OCI-LY1 (cell line): ENCODE data around the gene FMR1NB.
A peak's percentile ranks its signal among the peaks of the same experiment; 100 is the strongest.

Experiments used
- H2AFZ ChIP-seq: fragments of 200-600 bp; sonication (generic), shearing (Covaris generic); 2 replicates; pipeline ENCODE4 v1.6.0; 2014; ENCODE audit warnings: antibody characterized with exemption, mild to moderate bottlenecking, low read length
- H3F3A ChIP-seq: fragments of 200-600 bp; sonication (generic), shearing (Covaris generic); 2 replicates; pipeline ENCODE4 v1.6.0; 2014; ENCODE audit warnings: mild to moderate bottlenecking, antibody characterized with exemption, low read length, moderate library complexity; ENCODE audit not compliant: insufficient read depth
- H3K27ac ChIP-seq: fragments of 200-600 bp; sonication (generic); 2 replicates; pipeline ENCODE4 v1.5.1; 2014; ENCODE audit warnings: low read length, mixed run types, mild to moderate bottlenecking, low read depth; ENCODE audit not compliant: poor library complexity, severe bottlenecking
- H3K27me3 ChIP-seq: fragments of 200-600 bp; sonication (generic); 2 replicates; pipeline ENCODE4 v1.6.0; 2014; ENCODE audit warnings: antibody characterized with exemption, mild to moderate bottlenecking, low read length, moderate library complexity; ENCODE audit not compliant: insufficient read depth
- H3K36me3 ChIP-seq: fragments of 200-600 bp; sonication (generic); 2 replicates; pipeline ENCODE4 v1.6.1; 2014; ENCODE audit warnings: mild to moderate bottlenecking, antibody characterized with exemption, low read length, moderate library complexity, mixed read lengths; ENCODE audit not compliant: insufficient read depth
- H3K4me1 ChIP-seq: fragments of 200-600 bp; sonication (generic); 2 replicates; pipeline ENCODE4 v1.5.1; 2014; ENCODE audit warnings: mild to moderate bottlenecking, low read length, moderate library complexity; ENCODE audit not compliant: insufficient read depth, severe bottlenecking
- H3K4me2 ChIP-seq: fragments of 200-600 bp; sonication (generic), shearing (Covaris generic); 2 replicates; pipeline ENCODE4 v1.6.1; 2014; ENCODE audit warnings: low read length
- H3K4me3 ChIP-seq: fragments of 200-600 bp; sonication (generic); 2 replicates; pipeline ENCODE4 v1.5.1; 2014; ENCODE audit warnings: low read length, low read depth, mild to moderate bottlenecking, mixed read lengths; ENCODE audit not compliant: poor library complexity, severe bottlenecking
- H3K79me2 ChIP-seq: fragments of 200-600 bp; shearing (Covaris generic); 2 replicates; pipeline ENCODE4 v1.6.1; 2016; ENCODE audit warnings: mixed run types, low read length, mixed read lengths; ENCODE audit not compliant: insufficient read depth
- H3K9ac ChIP-seq: fragments of 200-600 bp; sonication (generic), shearing (Covaris generic); 2 replicates; pipeline ENCODE4 v1.6.1; 2014; ENCODE audit warnings: mild to moderate bottlenecking, low read length, mixed read lengths
- H3K9me2 ChIP-seq: fragments of 200-600 bp; sonication (generic), shearing (Covaris generic); 2 replicates; pipeline ENCODE4 v1.6.1; 2014; ENCODE audit warnings: low read depth, mild to moderate bottlenecking, low read length, mixed read lengths
- H3K9me3 ChIP-seq: fragments of 200-600 bp; shearing (Covaris generic); 2 replicates; pipeline ENCODE4 v1.6.1; 2014; ENCODE audit warnings: low read length, mixed read lengths
- H4K20me1 ChIP-seq: fragments of 200-600 bp; sonication (generic), shearing (Covaris generic); 2 replicates; pipeline ENCODE4 v1.6.0; 2016; ENCODE audit warnings: mild to moderate bottlenecking, low read length; ENCODE audit not compliant: insufficient read depth
- EZH2 ChIP-seq: fragments of 200-600 bp; sonication (generic), shearing (Covaris generic); IDR thresholded peaks from 2 replicates; pipeline ENCODE4 v1.8.0; 2017; ENCODE audit warnings: borderline replicate concordance, mixed run types, mild to moderate bottlenecking, antibody characterized with exemption, low read length, moderate library complexity, mixed read lengths
- TF ChIP-seq, protein P1 (sequence below): fragments of 200-600 bp; sonication (generic), shearing (Covaris generic); IDR thresholded peaks from 2 replicates; pipeline ENCODE4 v1.5.1; 2017; ENCODE audit warnings: mild to moderate bottlenecking, antibody characterized with exemption, low read length, moderate library complexity, mixed read lengths

The FMR1NB gene

DNA sequence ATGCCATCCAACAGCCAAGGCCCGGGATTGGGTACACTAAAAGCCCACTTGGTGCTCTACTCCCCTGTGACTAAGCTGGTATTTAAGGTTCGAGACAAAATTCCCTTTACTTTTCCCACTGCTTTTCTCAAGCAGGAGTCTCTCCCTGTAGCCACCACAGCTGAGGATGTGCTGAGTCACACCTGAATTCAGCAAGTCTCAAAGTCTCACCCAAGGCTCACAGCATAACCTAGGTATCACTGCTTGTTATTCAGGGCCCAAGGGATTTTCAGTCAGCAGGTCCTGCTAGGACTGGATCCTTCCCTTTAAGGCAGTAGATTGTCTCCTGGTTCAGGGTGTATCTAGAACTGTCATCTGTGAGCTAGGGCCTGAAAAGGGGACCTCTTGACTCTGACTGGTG lies 39.2 kb downstream of the FMR1NB start:
- Histone ChIP-seq H3K36me3 (no peaks in the 10 kb centered on the region), H3K27ac (no peak overlapping the region), H3K4me2 (no peak overlapping the region), H3K79me2 (no peaks in the 10 kb centered on the region), H2AFZ (no peak overlapping the region), H3K4me3 (no peak overlapping the region), H3K9ac (no peak overlapping the region), H3K27me3 (no peaks in the 10 kb centered on the region), H3F3A (no peaks in the 10 kb centered on the region), H3K4me1 (peaks cover 14% of the 10 kb centered on the region), H4K20me1 (no peaks in the 10 kb centered on the region), H3K9me2 (no peaks in the 10 kb centered on the region), H3K9me3 (no peaks in the 10 kb centered on the region)
- TF ChIP-seq, protein P1, sequence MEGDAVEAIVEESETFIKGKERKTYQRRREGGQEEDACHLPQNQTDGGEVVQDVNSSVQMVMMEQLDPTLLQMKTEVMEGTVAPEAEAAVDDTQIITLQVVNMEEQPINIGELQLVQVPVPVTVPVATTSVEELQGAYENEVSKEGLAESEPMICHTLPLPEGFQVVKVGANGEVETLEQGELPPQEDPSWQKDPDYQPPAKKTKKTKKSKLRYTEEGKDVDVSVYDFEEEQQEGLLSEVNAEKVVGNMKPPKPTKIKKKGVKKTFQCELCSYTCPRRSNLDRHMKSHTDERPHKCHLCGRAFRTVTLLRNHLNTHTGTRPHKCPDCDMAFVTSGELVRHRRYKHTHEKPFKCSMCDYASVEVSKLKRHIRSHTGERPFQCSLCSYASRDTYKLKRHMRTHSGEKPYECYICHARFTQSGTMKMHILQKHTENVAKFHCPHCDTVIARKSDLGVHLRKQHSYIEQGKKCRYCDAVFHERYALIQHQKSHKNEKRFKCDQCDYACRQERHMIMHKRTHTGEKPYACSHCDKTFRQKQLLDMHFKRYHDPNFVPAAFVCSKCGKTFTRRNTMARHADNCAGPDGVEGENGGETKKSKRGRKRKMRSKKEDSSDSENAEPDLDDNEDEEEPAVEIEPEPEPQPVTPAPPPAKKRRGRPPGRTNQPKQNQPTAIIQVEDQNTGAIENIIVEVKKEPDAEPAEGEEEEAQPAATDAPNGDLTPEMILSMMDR, result no peak
- no peak for TF ChIP-seq EZH2

DNA sequence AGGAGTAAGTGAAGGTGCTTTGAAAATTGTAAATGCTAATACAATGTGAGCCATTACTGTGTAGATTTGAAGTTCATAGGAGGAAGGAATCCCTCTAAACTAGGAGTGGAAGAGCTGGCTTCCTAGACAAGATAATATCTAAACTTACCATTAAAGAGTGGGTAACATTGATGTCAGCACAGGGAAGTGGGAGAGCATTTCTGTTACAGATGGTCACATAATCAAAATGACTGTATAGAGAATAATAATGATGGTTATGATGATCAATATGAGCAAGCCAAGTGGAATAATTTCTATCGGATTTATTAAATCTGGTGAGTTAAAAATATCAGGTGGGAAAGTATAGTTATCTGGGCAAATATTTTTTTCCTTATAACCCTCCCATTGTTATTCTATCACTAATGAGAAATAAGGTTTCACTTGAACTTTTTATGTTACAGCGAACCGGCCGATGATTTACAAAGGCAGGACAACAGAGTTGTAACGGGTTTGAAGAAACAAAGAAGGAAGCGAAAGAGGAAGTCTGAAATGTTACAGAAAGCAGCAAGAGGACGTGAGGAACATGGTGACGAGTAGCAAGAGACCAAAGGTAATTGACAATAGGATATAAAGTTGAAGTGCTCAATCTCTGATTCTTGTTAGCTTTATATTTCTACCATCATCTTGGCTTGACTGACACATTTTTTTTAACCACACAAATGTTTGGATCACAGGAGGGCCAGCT lies 43.5 kb downstream of the FMR1NB start:
- peak overlapping the region; percentile 37 for H3K4me2 ChIP-seq
- H3K27me3 ChIP-seq, result no peaks in the 10 kb centered on the region
- H3K79me2 ChIP-seq, result no peaks in the 10 kb centered on the region
- H3K4me1 ChIP-seq, result peaks cover 16% of the 10 kb centered on the region
- no peak overlapping the region; the same call in 1 of the 2 replicates for H2AFZ ChIP-seq
- peak overlapping the region; percentile 12 for H3K4me3 ChIP-seq
- no peaks in the 10 kb centered on the region for H4K20me1 ChIP-seq
- H3K9me3 ChIP-seq, result no peaks in the 10 kb centered on the region
- no peaks in the 10 kb centered on the region for H3F3A ChIP-seq
- no peak overlapping the region for H3K27ac ChIP-seq
- H3K9ac ChIP-seq, result no peak overlapping the region
- H3K9me2 ChIP-seq, result no peaks in the 10 kb centered on the region
- TF ChIP-seq EZH2, result no peak
- TF ChIP-seq, protein P1, result no peak
- no peaks in the 10 kb centered on the region for H3K36me3 ChIP-seq

DNA sequence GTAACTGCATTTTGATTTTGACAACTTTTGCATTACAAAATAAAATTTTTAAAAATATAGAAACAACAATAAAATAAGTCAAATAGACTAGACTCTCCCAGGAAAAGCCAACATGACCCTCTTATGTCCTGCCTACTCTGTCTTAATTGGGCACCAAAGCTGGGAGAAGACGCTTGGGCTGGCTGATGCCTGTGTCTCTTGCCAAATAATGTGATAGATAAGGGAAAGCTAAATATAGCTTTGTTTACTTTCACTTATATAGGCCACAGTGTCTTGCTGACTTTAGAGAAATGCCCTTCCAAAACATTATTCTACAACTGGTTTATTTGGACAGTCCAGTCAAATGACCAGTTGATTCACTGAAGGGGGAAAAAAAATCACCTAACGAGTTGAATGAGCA lies 54.2 kb downstream of the FMR1NB start:
- no peaks in the 10 kb centered on the region for H3K27me3 ChIP-seq
- H4K20me1 ChIP-seq, result no peaks in the 10 kb centered on the region
- no peak overlapping the region for H3K4me3 ChIP-seq
- H3F3A ChIP-seq, result no peaks in the 10 kb centered on the region
- no peak overlapping the region for H2AFZ ChIP-seq
- TF ChIP-seq, protein P1, result no peak
- no peak for TF ChIP-seq EZH2
- H3K4me2 ChIP-seq, result no peak overlapping the region
- H3K9me3 ChIP-seq, result no peaks in the 10 kb centered on the region
- no peak overlapping the region for H3K9ac ChIP-seq
- no peaks in the 10 kb centered on the region for H3K79me2 ChIP-seq
- H3K9me2 ChIP-seq, result no peaks in the 10 kb centered on the region
- no peak overlapping the region for H3K27ac ChIP-seq
- H3K4me1 ChIP-seq, result no peaks in the 10 kb centered on the region
- no peaks in the 10 kb centered on the region for H3K36me3 ChIP-seq
